Stimulated activated CD4-positive, alpha-beta T cell treated with anti-CD3 and anti-CD28 coated beads, Interleukin-4, amount 100 ng/mL, for 48 hours (primary cell): ENCODE measurements around the gene VEGFB.
A peak's percentile ranks its signal among the peaks of the same experiment; 100 is the strongest.

Source experiments
- DNase-seq, 2 donors: peaks; one replicate each; pipeline ENCODE4 v3.0.0-alpha.2; 2020; ENCODE audit warnings: low read depth in 2 of 2

VEGFB gene

DNA sequence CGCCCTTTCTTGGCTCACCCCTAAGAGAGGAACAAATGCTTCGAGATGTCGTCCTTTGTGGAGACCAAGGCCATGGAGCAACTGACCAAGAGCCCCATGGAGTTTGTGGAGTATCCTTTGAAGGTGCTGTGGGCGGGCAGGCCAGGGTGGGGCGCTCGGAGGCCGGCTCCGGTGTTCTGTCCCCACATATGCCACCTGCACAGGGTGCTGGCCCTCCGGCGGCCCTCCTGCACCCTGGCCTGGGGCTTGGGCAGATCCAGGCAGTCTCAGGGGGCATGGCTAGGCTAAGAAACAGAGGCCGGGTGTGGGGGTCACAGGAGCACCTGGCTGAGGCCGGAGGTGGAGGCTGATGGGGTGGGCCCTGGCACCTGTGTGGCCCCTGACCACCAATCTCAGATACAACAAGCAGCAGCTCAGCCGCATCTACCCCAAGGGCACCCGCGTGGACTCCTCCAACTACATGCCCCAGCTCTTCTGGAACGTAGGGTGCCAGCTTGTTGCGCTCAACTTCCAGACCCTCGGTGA is 27.2 kb downstream of the VEGFB start:
- DNase-seq: no peak

DNA sequence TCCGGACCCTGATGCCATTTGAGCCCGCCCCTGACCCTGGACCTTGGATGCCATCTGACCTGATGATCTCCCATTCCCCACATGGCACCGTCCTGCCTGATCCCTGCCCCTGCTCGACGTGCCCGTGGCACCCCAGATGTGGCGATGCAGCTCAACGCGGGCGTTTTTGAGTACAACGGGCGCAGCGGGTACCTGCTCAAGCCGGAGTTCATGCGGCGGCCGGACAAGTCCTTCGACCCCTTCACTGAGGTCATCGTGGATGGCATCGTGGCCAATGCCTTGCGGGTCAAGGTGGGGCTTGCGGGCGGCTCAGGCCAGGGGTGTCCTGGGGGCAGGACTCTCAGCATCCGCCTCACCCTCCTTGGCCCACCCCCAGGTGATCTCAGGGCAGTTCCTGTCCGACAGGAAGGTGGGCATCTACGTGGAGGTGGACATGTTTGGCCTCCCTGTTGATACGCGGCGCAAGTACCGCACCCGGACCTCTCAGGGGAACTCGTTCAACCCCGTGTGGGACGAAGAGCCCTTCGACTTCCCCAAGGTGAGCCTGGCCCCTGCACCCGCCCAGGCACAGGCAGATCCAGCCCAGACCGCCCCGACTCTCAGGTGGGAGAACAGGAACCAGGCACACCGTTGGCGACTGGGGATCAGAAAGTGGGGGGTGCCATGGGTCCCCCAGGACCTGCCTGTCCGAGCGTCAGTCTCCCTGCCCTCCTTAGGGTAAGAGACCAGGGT is 28.1 kb downstream of the VEGFB start:
- DNase-seq: no peak

DNA sequence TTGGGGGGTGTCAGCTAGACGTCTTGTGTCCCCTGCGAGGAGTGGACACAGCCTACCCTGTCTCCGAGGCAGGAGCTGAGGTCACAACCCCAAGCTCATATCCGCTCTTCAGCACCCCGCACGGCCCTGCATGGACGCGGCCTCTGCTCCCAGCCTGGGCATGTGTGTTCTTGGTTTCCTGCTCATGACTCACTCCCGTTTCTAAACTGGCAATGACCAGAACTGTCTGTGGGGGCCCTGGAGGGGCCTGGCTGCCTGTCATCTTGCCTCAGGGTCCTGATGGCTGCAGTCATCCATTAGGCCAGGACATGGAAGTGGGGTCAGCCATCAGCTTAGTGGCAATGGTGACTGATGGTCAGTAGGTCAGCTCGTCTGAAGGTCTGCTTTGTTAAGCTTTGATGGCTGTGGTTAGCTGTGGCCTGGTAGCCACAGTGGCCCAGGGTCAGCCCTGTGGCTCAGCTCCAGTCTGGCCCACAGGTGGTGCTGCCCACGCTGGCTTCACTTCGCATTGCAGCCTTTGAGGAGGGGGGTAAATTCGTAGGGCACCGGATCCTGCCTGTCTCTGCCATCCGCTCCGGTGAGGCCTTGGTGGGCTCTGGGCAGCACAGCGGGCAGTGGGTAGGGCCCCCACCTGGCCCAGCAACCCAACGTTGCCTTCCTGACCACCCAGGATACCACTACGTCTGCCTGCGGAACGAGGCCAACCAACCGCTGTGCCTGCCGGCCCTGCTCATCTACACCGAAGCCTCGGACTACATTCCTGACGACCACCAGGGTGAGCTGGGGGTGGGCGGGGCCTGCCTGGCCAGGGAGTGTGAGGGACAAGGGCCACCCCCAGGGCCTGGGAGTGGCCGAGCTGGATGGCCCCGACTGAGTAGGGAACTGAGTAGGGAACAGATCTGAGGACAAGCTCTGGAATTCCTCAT is 28.9 kb downstream of the VEGFB start:
- DNase-seq: no peak

DNA sequence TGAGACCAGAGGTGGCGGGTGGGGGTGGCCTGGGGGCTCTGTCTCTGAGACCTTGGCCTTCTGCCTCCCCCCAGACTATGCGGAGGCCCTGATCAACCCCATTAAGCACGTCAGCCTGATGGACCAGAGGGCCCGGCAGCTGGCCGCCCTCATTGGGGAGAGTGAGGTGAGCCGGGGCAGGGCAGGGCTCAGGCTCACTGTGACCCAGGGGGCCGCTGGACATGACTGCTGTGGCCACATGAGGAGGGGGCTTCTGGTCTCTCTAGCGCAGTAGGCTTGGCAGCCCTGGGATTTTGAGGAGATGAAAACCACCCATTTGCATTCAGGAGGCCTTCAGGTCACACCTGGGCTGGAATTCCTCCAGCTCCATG is 29.5 kb downstream of the VEGFB start:
- DNase-seq: no peak

DNA sequence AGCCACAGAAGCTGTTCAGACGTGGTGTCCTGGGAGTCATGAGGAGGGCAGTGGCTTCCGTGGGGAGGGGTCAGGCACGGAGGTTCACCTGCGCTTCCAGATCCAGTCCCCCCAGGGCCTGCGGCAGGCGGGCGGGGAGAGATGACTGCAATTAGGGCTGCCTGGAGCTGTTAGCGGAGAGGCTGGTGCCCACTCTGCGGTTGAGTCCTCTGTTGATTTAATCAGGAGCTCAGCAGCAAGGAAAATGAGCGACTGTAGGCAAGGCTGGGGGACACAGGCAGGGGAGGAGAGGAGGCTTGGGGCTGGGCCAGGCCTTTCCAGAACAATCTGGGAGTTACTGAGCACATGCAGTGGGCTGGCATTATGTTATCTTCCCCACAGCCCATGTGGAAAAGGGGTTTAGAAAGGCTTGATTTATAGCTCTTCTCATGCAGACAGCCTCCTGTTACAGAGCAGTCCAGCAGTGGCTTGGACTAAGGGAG is 30.0 kb downstream of the VEGFB start:
- no peak for DNase-seq

DNA sequence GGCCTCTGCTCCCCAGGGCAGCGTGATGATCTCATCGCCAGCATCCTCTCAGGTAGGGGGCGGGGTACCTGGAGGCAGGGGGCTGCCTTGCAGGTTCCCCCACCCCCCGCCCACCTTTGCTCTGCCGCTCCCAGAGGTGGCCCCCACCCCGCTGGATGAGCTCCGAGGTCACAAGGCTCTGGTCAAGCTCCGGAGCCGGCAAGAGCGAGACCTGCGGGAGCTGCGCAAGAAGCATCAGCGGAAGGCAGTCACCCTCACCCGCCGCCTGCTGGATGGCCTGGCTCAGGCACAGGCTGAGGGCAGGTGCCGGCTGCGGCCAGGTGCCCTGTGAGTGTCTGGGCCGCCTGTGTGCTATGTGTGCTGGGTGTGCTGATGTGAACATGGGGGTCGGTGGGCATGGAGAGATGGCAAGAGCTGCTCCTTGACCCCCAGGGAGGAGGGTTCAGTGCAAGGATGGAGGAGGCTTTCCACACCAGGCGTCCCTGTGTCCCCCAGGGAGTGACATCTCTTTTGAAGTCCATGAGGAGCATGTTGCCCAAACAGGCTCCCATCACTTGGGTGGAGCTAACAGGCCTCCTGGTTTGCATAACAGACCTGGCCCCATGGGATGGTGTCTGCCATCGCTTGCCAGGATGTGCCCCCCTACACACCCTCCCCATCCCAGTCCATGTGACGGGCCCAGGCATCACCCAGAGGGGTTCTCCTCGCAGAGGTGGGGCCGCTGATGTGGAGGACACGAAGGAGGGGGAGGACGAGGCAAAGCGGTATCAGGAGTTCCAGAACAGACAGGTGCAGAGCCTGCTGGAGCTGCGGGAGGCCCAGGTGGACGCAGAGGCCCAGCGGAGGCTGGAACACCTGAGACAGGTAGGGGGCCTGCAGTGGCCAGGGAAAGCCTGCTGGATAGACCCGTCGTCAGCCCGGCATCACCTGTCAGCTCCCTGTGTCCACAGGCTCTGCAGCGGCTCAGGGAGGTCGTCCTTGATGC is 31.1 kb downstream of the VEGFB start:
- no peak for DNase-seq

DNA sequence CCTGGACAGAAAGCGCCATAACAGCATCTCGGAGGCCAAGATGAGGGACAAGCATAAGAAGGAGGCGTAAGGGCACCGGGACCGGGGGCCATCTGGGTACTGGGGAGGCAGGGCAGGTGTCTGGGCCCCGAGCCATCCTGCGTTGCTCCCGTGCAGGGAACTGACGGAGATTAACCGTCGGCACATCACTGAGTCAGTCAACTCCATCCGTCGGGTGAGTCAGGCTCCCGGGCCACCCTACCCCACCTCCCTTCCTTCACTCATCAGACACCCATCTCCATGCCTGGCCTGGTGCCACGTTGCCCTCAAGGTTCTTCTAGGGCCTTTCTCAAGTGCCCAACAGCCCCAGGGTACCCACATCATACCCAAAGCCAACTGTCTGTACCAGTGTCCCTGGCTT is 32.0 kb downstream of the VEGFB start:
- DNase-seq: no peak

DNA sequence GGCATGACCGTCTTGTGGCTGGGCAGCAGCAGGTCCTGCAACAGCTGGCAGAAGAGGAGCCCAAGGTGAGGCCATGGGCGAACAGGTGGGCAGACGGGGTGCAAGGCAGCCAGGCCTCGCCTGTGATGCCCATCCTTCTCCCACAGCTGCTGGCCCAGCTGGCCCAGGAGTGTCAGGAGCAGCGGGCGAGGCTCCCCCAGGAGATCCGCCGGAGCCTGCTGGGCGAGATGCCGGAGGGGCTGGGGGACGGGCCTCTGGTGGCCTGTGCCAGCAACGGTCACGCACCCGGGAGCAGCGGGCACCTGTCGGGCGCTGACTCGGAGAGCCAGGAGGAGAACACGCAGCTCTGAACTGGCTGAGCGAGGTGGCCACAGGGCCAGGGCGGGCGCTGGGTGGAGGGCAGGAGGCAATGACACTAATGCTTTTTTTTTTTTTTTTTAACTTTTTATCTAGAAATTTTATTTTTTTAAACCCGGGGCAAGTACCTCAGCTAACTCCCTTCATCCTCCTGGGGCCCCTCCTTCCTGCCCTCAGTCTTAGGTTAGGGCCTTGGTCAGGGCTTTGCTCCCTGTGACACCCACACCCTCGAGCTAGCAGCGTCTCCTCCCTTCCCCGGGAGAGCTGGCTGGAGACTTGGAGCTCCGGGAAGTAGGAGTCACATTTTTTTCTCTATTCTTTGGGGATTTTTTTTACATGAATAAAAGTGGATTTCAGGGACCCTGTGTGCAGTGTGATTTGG is 33.0 kb downstream of the VEGFB start:
- no peak for DNase-seq

DNA sequence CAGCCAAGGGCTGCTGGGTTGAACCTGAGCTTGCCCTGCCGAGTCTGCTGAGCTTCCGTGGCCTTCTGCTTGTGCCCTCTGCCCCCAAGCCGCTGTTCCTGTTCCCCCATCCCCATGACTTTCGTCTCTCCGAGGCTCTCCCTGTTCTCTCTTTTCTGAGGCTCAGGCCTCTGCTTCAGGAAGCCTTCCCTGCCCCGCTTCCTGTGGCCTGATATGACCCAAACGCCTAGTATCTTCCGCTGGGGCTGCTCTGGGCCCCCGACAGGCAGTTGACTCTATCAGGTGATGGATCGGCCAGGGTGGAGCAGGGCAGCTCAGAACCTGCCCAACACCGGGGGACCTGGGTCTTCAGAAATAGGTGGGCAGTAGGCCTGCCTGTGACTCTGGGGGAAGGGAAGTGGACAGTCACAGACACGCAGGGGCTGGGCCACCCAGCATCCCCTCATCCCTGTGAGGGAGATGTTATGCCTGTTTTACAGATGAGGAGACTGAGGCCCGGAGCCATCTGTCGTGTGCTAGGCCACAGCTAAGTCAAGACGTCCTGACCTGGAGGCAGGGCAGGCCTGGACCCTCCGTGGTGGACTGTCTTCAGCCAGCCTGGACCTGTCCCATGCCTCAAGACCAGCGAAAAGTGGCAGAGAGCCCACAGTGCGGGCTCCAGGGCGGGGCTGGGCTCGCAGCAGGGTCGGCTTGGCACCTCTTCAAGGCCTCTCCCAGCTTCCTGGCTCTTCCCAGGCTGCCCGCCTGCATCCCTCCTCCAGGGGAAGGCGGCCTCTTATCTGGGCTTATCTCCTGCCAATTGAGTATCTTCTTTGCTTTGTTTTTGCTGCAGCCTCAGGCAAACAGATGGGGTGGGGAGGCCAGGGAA is 33.9 kb downstream of the VEGFB start:
- no peak for DNase-seq

DNA sequence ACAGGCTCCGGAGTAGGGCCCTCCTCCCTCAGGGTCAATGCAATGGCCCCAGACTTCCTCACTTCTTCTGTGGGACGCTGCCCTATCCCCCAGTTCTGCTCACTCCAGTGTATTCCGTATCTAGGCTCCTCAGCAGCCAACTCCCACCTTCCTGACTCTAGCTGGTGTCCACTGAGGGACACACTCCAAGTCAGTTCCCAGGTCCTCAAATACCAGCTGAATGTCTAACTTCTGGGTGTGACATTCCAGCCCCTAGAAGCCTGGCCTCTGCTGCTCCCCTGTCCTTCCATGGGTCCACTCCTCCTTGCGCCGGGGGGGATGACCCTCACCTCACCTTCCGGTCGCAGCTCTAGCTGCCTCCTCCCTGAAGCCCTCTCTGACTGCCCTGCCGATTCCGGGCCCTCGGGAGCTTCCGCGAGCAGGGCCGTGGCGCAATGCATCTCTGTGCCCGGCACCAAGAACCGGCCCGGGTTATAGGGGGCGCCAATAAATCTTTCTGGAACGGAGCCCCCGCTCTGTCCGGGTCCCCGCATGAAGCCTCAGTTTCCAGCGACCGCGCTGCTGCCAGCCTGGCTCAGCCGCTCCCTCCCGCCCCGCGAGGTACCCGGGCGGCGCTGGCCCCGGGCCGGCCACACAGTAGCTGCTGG is 34.6 kb downstream of the VEGFB start:
- DNase-seq: peak; percentile 39 to 55

DNA sequence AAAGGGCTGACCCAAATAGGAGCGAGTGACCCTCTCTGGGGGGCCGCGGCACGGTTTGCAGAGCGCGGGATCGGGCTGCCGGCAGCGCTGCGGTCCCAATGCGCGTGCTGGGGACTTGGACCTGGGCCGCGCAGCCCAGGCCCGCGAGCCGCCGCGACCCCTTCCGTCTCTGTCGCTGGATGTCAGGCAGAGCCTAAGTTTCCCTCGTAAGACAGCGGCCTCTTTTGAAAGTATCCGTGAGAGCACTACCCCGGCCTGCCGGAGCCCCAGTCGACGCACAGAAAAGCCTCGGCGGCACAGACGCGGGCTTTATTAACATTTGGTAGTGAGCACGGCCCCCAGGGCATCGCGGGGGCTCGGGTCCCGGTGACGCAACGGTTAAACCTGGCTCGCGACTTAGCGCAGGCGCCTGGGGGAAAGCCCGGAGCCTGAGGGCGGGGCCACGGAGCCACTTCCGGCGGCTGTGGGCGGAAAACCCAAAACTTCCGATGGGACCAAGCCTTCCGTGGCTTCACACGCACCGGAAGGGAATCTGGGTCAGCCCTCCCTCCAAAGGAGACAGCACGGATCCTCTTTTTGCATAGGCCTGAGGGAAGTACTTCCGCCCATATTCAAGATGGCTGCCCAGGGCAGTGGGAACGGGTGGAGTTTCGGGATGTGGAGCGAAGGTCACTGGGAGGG is 35.3 kb downstream of the VEGFB start:
- DNase-seq: peak; percentile 96 to 97

DNA sequence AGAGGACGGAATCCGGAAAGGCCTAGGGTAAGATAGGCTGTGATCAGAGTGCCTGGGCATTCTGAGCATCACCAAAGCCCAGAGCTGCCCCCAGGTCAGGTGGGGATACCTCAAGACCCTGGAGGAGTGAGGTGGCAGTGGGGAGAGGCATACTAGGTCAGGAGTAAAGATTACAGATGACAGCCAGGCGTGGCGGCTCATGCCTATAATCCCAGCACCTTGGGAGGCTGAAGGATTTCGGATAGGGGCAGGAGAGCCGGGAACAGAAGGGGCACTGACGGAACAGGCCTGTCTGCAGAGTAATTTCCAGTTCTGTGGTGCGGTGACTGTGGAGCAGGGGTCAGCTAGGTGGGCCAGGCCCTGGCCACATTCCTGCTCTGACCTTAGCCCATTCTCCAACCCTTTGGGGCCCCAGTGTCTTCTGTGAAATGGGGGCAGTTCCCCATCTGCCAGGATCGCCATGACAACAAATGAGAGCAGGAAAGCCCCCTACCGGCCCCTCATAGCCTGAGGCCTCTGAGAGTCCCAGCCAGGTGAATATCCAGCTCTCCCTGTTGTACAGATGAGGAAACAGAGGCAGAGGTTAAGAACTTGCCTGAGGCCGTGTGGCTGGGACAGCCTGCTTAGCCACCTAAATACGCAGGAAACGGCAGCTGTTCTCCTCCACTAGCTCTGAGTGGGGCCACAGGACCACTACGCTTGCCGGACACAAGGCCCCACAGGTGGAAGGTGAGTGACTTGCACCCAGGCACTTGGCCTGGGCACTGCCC is 40.8 kb downstream of the VEGFB start:
- no peak for DNase-seq

DNA sequence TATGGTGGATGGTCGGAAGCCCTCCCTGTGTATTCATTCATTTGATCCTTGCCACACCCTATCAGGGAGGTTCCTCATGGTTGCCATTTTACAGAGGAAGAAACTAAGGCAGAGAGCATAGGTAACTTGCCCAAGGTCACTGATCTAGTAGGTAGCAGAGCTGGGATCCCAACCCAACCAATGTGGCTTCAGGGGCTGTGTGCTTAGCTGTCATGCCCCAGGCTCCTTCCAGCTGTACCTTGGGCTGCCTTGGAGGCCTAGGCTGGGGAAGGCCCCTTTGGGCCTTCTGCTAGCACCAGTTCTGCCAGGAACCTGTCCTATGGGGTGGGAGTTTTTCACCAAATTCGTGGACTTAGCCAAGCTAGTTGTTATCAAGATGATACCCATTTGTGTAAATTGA is 41.5 kb downstream of the VEGFB start:
- DNase-seq: no peak

DNA sequence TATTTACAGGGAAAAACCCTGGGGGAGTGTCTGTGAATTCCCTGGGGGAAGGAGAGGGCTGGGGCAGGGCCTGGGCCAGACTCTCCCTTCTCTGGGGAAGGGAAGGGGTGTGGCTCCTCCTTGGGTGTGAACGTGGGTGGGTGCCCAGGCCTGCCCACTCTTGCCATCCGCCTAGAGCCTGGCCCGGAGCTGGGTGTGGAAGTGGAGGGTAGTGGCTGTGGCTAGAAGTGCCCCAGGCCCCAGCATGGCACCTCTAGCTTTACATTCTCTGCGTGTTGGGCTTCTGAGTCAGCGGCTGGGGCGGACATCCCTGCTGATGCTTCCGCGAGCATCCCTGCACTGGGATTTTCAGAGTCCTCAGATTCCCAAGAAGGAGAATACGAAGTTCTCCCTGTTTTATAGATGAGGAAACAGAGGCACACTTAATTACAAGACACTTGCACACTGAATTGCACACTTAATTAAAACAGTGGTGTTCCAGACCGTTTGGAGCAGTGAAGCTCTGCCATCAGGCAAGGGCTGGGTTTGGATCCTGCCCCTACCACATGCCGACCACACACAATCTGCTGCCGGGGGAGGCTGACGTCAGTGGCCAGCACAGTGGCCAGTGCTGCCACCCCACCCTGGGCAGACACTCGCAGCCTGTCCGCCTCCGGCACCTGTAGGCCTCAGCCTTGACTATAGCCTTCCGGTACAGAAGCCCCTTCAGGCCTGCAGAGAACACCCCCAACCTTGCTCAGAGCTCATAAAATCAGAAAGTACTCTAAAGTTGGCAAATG is 42.5 kb downstream of the VEGFB start:
- no peak for DNase-seq

DNA sequence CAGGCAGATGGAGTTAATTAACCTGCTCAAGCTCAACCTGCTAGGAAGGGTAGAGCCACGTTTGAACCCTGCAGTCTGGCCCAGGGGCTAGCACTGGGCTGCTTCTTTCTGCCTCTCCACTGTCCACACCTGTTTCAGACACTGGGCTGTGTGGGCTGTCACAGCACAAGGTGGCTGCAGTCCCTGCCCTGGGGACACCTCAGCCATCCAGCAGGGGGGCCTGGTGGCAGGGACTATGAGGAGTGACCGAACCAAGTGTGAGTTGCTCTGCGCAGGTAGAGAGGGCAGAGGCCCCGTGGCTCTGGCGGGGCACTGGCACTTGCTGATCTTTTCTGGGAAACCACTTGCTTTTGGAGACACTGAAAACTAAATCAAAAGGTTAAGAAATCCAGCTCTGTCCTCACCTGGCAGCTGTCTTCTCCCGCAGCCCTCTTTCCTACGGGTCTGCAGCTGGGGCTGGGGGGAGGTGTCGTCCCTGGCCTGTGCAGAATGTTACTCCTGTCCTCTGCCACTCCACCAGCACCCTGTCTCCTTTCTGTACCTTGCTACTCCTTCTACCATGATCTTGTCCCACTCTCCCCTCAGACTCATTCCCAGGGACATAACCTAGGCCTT is 44.3 kb downstream of the VEGFB start:
- no peak for DNase-seq

DNA sequence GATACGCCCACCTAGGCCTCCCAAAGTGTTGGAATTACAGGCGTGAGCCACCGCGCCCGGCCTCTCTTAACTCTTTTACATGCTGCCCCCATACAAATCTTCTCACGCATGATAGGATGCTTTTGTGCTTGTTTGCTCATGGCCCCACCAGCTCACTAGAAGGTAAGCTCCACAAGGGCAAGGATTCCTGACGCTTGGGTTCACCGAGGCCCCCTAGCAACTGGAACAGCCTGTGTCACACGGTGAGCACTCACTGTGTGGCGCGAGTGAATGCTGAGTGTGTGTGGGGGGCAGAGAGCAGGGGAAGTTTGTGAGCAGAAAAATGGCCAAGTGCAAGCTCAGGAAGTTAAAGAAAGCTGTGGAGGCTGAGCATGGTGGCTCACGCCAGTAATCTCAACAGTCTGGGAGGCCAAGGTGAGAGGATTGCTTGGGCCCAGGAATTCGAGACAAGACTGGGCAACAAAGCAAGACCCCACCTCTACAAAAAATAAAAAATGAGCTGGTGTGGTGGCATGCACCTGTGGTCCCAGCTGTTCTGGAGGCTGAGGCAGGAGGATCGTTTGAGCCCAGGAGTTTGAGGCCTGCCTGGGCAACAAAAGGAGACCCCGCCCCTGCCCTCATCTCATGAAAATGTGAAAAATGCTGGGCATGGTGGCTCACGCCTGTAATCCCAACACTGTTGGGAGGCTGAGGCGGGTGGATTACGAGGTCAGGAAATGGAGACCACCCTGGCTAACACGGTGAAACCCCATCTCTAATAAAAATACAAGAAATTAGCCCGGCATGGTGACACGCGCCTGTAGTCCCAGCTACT is 47.8 kb downstream of the VEGFB start:
- DNase-seq: no peak
